HG02884 (cell line): ENCODE results near the gene NOC3L.

Experiments used
- ATAC-seq: cut with Tn5 transposase; IDR thresholded peaks from one replicate; pipeline ENCODE4 v1.9.1; 2021; ENCODE audit warnings: mild to moderate bottlenecking, moderate library complexity; ENCODE audit not compliant: unreplicated experiment

Gene NOC3L

GRCh38 chr10:94308866-94309265 lies 53.9 kb downstream of the NOC3L start:
- ATAC-seq = no peak

- ATAC-seq = no peak
Observed at GRCh38 chr10:94307046-94307615, 55.6 kb downstream of the NOC3L start.

GRCh38 chr10:94303929-94304328 lies 58.8 kb downstream of the NOC3L start:
- no peak for ATAC-seq

GRCh38 chr10:94300042-94300441 lies 62.7 kb downstream of the NOC3L start:
- no peak for ATAC-seq

- no peak for ATAC-seq
Observed at GRCh38 chr10:94299417-94299816, 63.3 kb downstream of the NOC3L start.

- ATAC-seq = no peak
Observed at GRCh38 chr10:94294168-94294567, 68.6 kb downstream of the NOC3L start.

- no peak for ATAC-seq
Observed at GRCh38 chr10:94293354-94293753, 69.4 kb downstream of the NOC3L start.

- ATAC-seq = no peak
Observed at GRCh38 chr10:94292434-94293090, 70.2 kb downstream of the NOC3L start.

GRCh38 chr10:94288361-94289101 lies 74.2 kb downstream of the NOC3L start:
- ATAC-seq = no peak

GRCh38 chr10:94287336-94287735 lies 75.4 kb downstream of the NOC3L start:
- ATAC-seq = no peak

- no peak for ATAC-seq
Observed at GRCh38 chr10:94286901-94287300, 75.8 kb downstream of the NOC3L start.

- no peak for ATAC-seq
Observed at GRCh38 chr10:94285271-94285670, 77.5 kb downstream of the NOC3L start.
